Stimulated activated CD8-positive, alpha-beta memory T cell treated with anti-CD3 and anti-CD28 coated beads, Interleukin-12 subunit alpha, Interleukin-12 subunit beta, amount 100 ng/mL, for 1 hour (primary cell): ENCODE data around the gene INPP5D.
"Not testable (repeated sequence)": the region's sequence is repeated elsewhere in the genome, so short reads cannot be mapped to it uniquely, and the experiment has no call there.

Experiments
- DNase-seq: peaks from one replicate; pipeline ENCODE4 v3.0.0-alpha.2; 2020; ENCODE audit warnings: low read depth

Gene INPP5D

GRCh38 chr2:233178994-233179847, 119.1 kb downstream of the INPP5D start:
- no peak for DNase-seq

- DNase-seq: no peak
These were observed 119.8 kb downstream of the INPP5D start for GRCh38 chr2:233179848-233180366.

GRCh38 chr2:233183869-233184418, 123.8 kb downstream of the INPP5D start:
- no peak for DNase-seq

- no peak for DNase-seq
These were observed 124.5 kb downstream of the INPP5D start for GRCh38 chr2:233184669-233185068.

- DNase-seq: no peak
These were observed 125.2 kb downstream of the INPP5D start for GRCh38 chr2:233185330-233185729.

GRCh38 chr2:233185963-233186362, 125.8 kb downstream of the INPP5D start:
- no peak for DNase-seq

GRCh38 chr2:233186851-233187250, 126.7 kb downstream of the INPP5D start:
- no peak for DNase-seq

GRCh38 chr2:233189025-233189424, 128.9 kb downstream of the INPP5D start:
- no peak for DNase-seq

GRCh38 chr2:233191016-233191415, 130.9 kb downstream of the INPP5D start:
- DNase-seq: not testable (repeated sequence)

GRCh38 chr2:233193738-233194137, 133.6 kb downstream of the INPP5D start:
- DNase-seq: no peak

- no peak for DNase-seq
These were observed 134.9 kb downstream of the INPP5D start for GRCh38 chr2:233195027-233195426.

- no peak for DNase-seq
These were observed 136.9 kb downstream of the INPP5D start for GRCh38 chr2:233197022-233197421.

- DNase-seq: no peak
These were observed 137.9 kb downstream of the INPP5D start for GRCh38 chr2:233198026-233198425.

GRCh38 chr2:233199870-233200269, 139.7 kb downstream of the INPP5D start:
- DNase-seq: no peak

- DNase-seq: not testable (repeated sequence)
These were observed 140.6 kb downstream of the INPP5D start for GRCh38 chr2:233200790-233201189.

- no peak for DNase-seq
These were observed 141.3 kb downstream of the INPP5D start for GRCh38 chr2:233201258-233202013.

- DNase-seq: no peak
These were observed 142.4 kb downstream of the INPP5D start for GRCh38 chr2:233202531-233202944.

GRCh38 chr2:233203060-233203459, 142.9 kb downstream of the INPP5D start:
- no peak for DNase-seq

- DNase-seq: no peak
These were observed 144.3 kb downstream of the INPP5D start for GRCh38 chr2:233204286-233204936.

GRCh38 chr2:233208382-233209116, 148.4 kb downstream of the INPP5D start:
- no peak for DNase-seq

GRCh38 chr2:233209117-233209532, 149.0 kb downstream of the INPP5D start:
- DNase-seq: no peak
